PFSK-1 (cell line): ENCODE results near the gene ATP5F1D.

Source experiments
- FOXP2 ChIP-seq: optimal IDR thresholded peaks from 2 replicates; pipeline ENCODE3; 2011; ENCODE audit warnings: borderline replicate concordance, control low read depth, inconsistent platforms; ENCODE audit not compliant: insufficient read depth; ENCODE audit errors: extremely low read length, extremely low read depth
- POLR2AphosphoS5 ChIP-seq: IDR thresholded peaks from 2 replicates; pipeline ENCODE4 v1.6.1; 2012; ENCODE audit warnings: low read depth, mild to moderate bottlenecking, control low read depth, low read length, moderate library complexity
- REST ChIP-seq, 2 experiments: IDR thresholded peaks; 2 replicates each; pipeline versions ENCODE4 v1.6.1 to v1.8.0; 2011 to 2012; ENCODE audit warnings: low read depth in 2 of 2, low read length in 2 of 2, control low read depth in 1 of 2, inconsistent platforms in 1 of 2, mild to moderate bottlenecking in 1 of 2, moderate library complexity in 1 of 2; ENCODE audit not compliant: insufficient read depth in 1 of 2
- SIN3A ChIP-seq: IDR thresholded peaks from 2 replicates; pipeline ENCODE4 v1.6.1; 2012; ENCODE audit warnings: mild to moderate bottlenecking, low read length, moderate library complexity, borderline replicate concordance; ENCODE audit not compliant: insufficient read depth
- TAF1 ChIP-seq: IDR thresholded peaks from 2 replicates; pipeline ENCODE4 v1.6.1; 2012; ENCODE audit warnings: low read length, control low read depth, borderline replicate concordance; ENCODE audit not compliant: insufficient read depth

- TF ChIP-seq REST (IDR thresholded peaks at IDR 0.05; ENCODE audit: insufficient read depth in 1 of 2, low read depth in 2 of 2, low read length in 2 of 2) (no peak), TAF1 (no peak), POLR2AphosphoS5 (no peak), FOXP2 (no peak), SIN3A (no peak)
These were observed 45.2 kb downstream of the ATP5F1D start for GRCh38 chr19:1286487-1287353.
